Mesendoderm (in vitro differentiated cells): Measurements from ENCODE around the gene SMYD3.
A peak's percentile ranks its signal among the peaks of the same experiment; 100 is the strongest.

Experiments
- DNase-seq: peaks from one replicate; pipeline ENCODE4 v3.0.0; 2013
- H2AK5ac ChIP-seq: 2 replicates; pipeline ENCODE4 v1.6.1; 2013; ENCODE audit warnings: low read length, inconsistent platforms
- H2BK120ac ChIP-seq: 2 replicates; pipeline ENCODE4 v1.6.1; 2013; ENCODE audit warnings: low read depth, mild to moderate bottlenecking, low read length, moderate library complexity, mixed read lengths
- H2BK15ac ChIP-seq: replicated peaks from 2 replicates; pipeline ENCODE4 v1.6.1; 2013; ENCODE audit warnings: low read depth, mild to moderate bottlenecking, moderate library complexity
- H2BK5ac ChIP-seq: 2 replicates; pipeline ENCODE4 v1.6.1; 2013; ENCODE audit warnings: low read length, inconsistent platforms
- H3K18ac ChIP-seq: 2 replicates; pipeline ENCODE4 v1.6.1; 2013; ENCODE audit warnings: mild to moderate bottlenecking, low read length, mixed read lengths
- H3K23ac ChIP-seq: one replicate; pipeline ENCODE4 v1.6.1; 2013; ENCODE audit warnings: low read length
- H3K27ac ChIP-seq: 2 replicates; pipeline ENCODE4 v1.5.1; 2013; ENCODE audit warnings: low read depth, mild to moderate bottlenecking, inconsistent platforms, low read length, moderate library complexity
- H3K27me3 ChIP-seq: 2 replicates; pipeline ENCODE4 v1.6.1; 2013; ENCODE audit warnings: low read length, control low read depth, mild to moderate bottlenecking, inconsistent platforms; ENCODE audit not compliant: insufficient read depth, poor library complexity
- H3K36me3 ChIP-seq: 2 replicates; pipeline ENCODE4 v1.6.1; 2013; ENCODE audit warnings: low read length, inconsistent platforms; ENCODE audit not compliant: control insufficient read depth, insufficient read depth
- H3K4ac ChIP-seq: one replicate; pipeline ENCODE4 v1.6.1; 2013; ENCODE audit warnings: low read depth, mild to moderate bottlenecking, low read length, moderate library complexity
- H3K4me1 ChIP-seq: 2 replicates; pipeline ENCODE4 v1.6.1; 2013; ENCODE audit warnings: low read depth, low read length, inconsistent platforms; ENCODE audit not compliant: control insufficient read depth
- H3K4me2 ChIP-seq: 2 replicates; pipeline ENCODE4 v1.6.1; 2013; ENCODE audit warnings: low read length
- H3K4me3 ChIP-seq: 2 replicates; pipeline ENCODE4 v1.5.1; 2013; ENCODE audit warnings: mild to moderate bottlenecking, low read length
- H3K56ac ChIP-seq: one replicate; pipeline ENCODE4 v1.6.1; 2013; ENCODE audit warnings: low read length
- H3K79me1 ChIP-seq: 2 replicates; pipeline ENCODE4 v1.6.1; 2013; ENCODE audit warnings: low read length, inconsistent platforms
- H3K79me2 ChIP-seq: 2 replicates; pipeline ENCODE4 v1.6.1; 2013; ENCODE audit warnings: mild to moderate bottlenecking, low read length; ENCODE audit not compliant: control insufficient read depth, insufficient read depth
- H3K9ac ChIP-seq: 2 replicates; pipeline ENCODE4 v1.6.1; 2013; ENCODE audit warnings: low read length, inconsistent platforms
- H4K5ac ChIP-seq: one replicate; pipeline ENCODE4 v1.6.1; 2013; ENCODE audit warnings: low read length
- H4K8ac ChIP-seq: one replicate; pipeline ENCODE4 v1.6.1; 2013; ENCODE audit warnings: low read depth, mild to moderate bottlenecking, control low read depth, low read length, moderate library complexity
- WGBS: extraction: QIAGEN DNeasy Blood & Tissue Kit; methylation state at CpG from one replicate; pipeline ENCODE4 v1.1.7; 2013; ENCODE audit warnings: low lambda C conversion rate, missing lambda C conversion rate; ENCODE audit not compliant: insufficient coverage; ENCODE audit errors: extremely low coverage; 5-methylcytosine and 5-hydroxymethylcytosine counted together

SMYD3 gene

GRCh38 chr1:245831518-245831917 lies 675.6 kb downstream of the SMYD3 start:
- Histone ChIP-seq H3K4me3 (no peak overlapping the region), H2BK120ac (no peak overlapping the region), H3K4ac (no peak overlapping the region), H3K9ac (no peak overlapping the region), H2BK5ac (no peak overlapping the region), H3K4me2 (no peak overlapping the region), H3K79me1 (no peaks in the 10 kb centered on the region), H3K27ac (no peak overlapping the region), H3K56ac (no peak overlapping the region), H4K5ac (no peak overlapping the region), H3K27me3 (no peaks in the 10 kb centered on the region), H3K4me1 (no peaks in the 10 kb centered on the region), H3K79me2 (no peaks in the 10 kb centered on the region), H3K23ac (no peak overlapping the region), H2AK5ac (no peak overlapping the region), H3K36me3 (no peaks in the 10 kb centered on the region), H4K8ac (no peak overlapping the region), H2BK15ac (no peak overlapping the region), H3K18ac (no peak overlapping the region)
- no CpG with 5 or more reads among the region's 9 CpGs for WGBS
- DNase-seq, result no peak

GRCh38 chr1:245829826-245830225 lies 677.3 kb downstream of the SMYD3 start:
- Histone ChIP-seq H3K4me2 (no peak overlapping the region), H3K18ac (no peak overlapping the region)

GRCh38 chr1:245829194-245829593 lies 677.9 kb downstream of the SMYD3 start:
- Histone ChIP-seq H2BK120ac (no peak overlapping the region), H3K27ac (no peak overlapping the region), H2BK15ac (no peak overlapping the region), H3K79me1 (no peaks in the 10 kb centered on the region), H3K27me3 (no peaks in the 10 kb centered on the region), H4K5ac (no peak overlapping the region), H3K4me3 (no peak overlapping the region), H3K4ac (no peak overlapping the region), H2AK5ac (no peak overlapping the region), H3K9ac (no peak overlapping the region), H3K23ac (no peak overlapping the region), H3K18ac (no peak overlapping the region), H3K4me1 (no peaks in the 10 kb centered on the region), H3K56ac (no peak overlapping the region), H2BK5ac (no peak overlapping the region), H3K79me2 (no peaks in the 10 kb centered on the region), H3K4me2 (no peak overlapping the region), H3K36me3 (no peaks in the 10 kb centered on the region), H4K8ac (no peak overlapping the region)
- no CpG with 5 or more reads among the region's 3 CpGs for WGBS
- no peak for DNase-seq

More at GRCh38 chr1:245829826-245830225, 677.3 kb downstream of the SMYD3 start:
- Histone ChIP-seq H3K79me2 (no peaks in the 10 kb centered on the region), H3K27me3 (no peaks in the 10 kb centered on the region), H3K4me1 (no peaks in the 10 kb centered on the region), H3K79me1 (no peaks in the 10 kb centered on the region), H3K56ac (no peak overlapping the region), H2BK15ac (no peak overlapping the region), H2AK5ac (no peak overlapping the region), H3K9ac (no peak overlapping the region), H2BK5ac (no peak overlapping the region), H3K36me3 (no peaks in the 10 kb centered on the region), H2BK120ac (no peak overlapping the region), H3K4ac (no peak overlapping the region), H4K5ac (no peak overlapping the region), H4K8ac (no peak overlapping the region), H3K27ac (no peak overlapping the region), H3K23ac (no peak overlapping the region), H3K4me3 (no peak overlapping the region)
- DNase-seq, result no peak

DNA sequence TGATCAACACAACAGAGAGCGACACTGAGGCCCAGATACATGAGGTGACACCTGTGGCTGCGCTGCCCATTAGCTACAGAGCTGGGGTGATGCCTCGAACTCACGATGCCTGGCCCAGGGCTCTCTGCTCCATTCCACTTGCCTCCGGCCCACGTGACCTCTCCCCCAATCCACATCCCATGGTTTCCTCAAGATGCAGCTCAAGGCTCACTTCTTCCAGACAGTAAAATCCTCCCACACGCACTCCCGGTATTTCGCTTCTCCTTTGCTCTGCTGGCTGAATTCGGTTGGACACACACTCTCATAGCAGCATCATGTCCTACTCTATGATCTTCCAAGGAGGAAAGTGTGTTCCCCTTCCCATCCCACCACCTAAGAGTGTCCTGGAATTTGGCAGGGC lies 679.8 kb downstream of the SMYD3 start:
- Histone ChIP-seq H3K79me1 (no peaks in the 10 kb centered on the region), H3K27ac (no peak overlapping the region), H3K36me3 (no peaks in the 10 kb centered on the region), H3K27me3 (no peaks in the 10 kb centered on the region), H3K79me2 (no peaks in the 10 kb centered on the region), H3K4me1 (no peaks in the 10 kb centered on the region), H4K5ac (no peak overlapping the region), H3K4me3 (no peak overlapping the region), H4K8ac (no peak overlapping the region), H2BK120ac (no peak overlapping the region), H2AK5ac (no peak overlapping the region), H2BK5ac (no peak overlapping the region), H2BK15ac (no peak overlapping the region), H3K9ac (no peak overlapping the region), H3K4me2 (no peak overlapping the region), H3K18ac (no peak overlapping the region), H3K56ac (no peak overlapping the region), H3K23ac (no peak overlapping the region), H3K4ac (no peak overlapping the region)
- peak; percentile 21 for DNase-seq
- WGBS, result no CpG with 5 or more reads among the region's 10 CpGs

GRCh38 chr1:245825128-245825901 lies 681.8 kb downstream of the SMYD3 start:
- H3K4me2 ChIP-seq, result no peak overlapping the region
- H3K56ac ChIP-seq, result no peak overlapping the region
- H2AK5ac ChIP-seq, result no peak overlapping the region
- no peak overlapping the region for H3K4ac ChIP-seq
- no peak overlapping the region for H3K4me3 ChIP-seq
- no peaks in the 10 kb centered on the region for H3K36me3 ChIP-seq
- no CpG with 5 or more reads among the region's 13 CpGs for whole genome bisulfite sequencing
- no peaks in the 10 kb centered on the region for H3K4me1 ChIP-seq
- H2BK5ac ChIP-seq, result no peak overlapping the region
- H3K27me3 ChIP-seq, result no peaks in the 10 kb centered on the region
- H3K27ac ChIP-seq, result no peak overlapping the region
- no peak overlapping the region for H3K23ac ChIP-seq
- H2BK120ac ChIP-seq, result no peak overlapping the region
- no peak overlapping the region for H2BK15ac ChIP-seq
- peak; percentile 61 for DNase-seq
- H4K5ac ChIP-seq, result no peak overlapping the region
- no peak overlapping the region for H4K8ac ChIP-seq
- H3K79me2 ChIP-seq, result no peaks in the 10 kb centered on the region
- H3K79me1 ChIP-seq, result no peaks in the 10 kb centered on the region
- no peak overlapping the region for H3K9ac ChIP-seq
- H3K18ac ChIP-seq, result no peak overlapping the region
